C1 segment of cervical spinal cord (tissue), 14 donors: ENCODE measurements around the gene AP2B1.
"Not testable (repeated sequence)": the region's sequence is repeated elsewhere in the genome, so short reads cannot be mapped to it uniquely, and the experiment has no call there.

ENCODE experiments used
- DNase-seq, 14 donors: peaks; one replicate each; lab custom pipeline; 2025; lab: John Stamatoyannopoulos, UW

Gene AP2B1

DNA sequence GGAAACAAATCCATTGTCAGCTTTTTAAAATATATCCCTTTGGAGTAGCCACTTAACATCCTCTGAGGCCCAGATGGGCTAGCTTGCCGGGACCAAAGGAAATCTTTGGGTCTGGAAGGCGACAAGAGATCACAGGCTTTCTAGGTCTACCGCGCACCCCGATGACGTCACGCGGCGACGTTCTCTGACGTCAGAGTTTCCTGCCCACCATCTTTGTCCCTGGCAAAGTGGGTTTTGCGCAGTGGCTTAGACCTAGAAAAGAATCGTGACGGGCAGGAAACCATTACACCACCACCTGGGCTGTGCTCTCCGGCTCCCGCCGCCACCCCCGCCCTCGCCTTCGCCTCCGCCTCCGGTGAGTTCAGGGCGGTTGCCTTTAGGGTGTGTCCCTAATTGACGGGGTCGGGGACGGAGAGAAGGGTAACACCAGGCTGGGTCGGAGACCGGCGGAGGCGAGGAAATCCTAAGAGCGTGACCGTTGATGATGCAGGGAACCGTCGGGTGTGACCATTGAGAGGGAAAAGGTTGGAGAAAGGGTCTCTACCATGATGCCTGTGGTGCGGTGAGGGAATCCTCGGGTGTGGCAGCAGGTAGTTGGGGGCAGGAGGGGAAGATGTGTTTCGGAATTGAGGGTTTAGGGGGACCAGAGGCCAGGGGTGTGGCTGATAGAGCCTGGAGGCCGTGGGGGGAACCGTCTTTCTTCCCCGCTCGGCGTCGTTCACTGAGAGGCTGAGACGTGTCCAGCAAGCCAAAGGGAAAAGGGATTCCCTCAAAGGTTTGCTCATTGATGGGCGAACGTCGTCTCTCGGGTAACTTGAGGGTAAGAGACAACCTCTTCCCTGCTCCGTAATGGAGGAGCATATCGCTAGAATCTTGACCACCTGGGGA, at the start of gene AP2B1:
TSS of gene AP2B1 (plus strand) at position 249 of the 888 bp plus-strand sequence. CDS start 6,709 bp downstream, outside the sequence.
- DNase-seq = peak; percentile 36 to 90 (median 85)

DNA sequence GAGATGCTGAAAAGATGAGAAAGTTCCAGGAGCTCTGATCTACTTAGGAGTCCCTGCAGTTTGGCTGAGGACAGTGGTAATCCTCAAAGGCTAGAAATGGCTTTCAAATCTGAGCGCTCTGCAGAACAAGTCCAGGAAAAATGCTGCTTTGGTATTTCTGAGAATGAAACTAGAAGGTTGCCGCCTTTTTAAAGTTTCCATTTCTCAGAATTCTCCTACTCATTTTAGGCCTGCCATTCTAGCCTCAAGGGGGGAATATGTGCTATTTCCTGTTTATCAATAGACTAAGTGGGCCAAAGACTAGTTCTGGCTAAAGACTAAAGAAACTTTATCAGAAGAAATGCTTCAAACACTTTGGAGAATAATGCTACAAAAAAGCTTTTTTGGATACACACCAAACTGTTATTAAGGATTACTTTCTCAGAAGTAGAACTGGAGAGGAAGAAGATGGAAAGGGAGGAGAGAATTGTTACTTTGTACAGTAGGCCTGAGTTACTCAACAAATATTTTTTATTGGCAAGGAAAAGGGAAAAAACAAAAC, 49.5 kb upstream of the AP2B1 start, which contains the start of gene SLFN12L:
TSS of gene SLFN12L (minus strand) at position 78 of the 541 bp plus-strand sequence. CDS start 15,314 bp downstream, outside the sequence.
- no peak for DNase-seq

DNA sequence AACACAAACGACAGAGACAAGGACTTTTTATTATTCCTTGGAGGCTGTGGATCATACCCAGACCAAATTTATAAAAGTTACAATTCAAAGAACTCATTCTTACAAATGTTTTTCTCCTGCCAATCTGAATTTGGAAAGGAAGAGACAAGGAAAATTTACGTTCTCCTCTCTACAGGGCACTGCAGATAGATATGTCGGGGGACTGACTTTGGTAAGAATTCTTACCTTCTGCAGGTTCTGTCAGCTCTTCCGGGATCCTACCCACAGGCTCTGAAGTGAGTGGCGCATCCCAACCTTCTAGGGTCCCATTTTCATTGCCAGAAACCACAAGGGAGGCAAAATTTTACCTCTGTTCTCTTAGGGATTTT, 47.5 kb upstream of the AP2B1 start:
- DNase-seq = peak in 1 of 14 donors; percentile 19

DNA sequence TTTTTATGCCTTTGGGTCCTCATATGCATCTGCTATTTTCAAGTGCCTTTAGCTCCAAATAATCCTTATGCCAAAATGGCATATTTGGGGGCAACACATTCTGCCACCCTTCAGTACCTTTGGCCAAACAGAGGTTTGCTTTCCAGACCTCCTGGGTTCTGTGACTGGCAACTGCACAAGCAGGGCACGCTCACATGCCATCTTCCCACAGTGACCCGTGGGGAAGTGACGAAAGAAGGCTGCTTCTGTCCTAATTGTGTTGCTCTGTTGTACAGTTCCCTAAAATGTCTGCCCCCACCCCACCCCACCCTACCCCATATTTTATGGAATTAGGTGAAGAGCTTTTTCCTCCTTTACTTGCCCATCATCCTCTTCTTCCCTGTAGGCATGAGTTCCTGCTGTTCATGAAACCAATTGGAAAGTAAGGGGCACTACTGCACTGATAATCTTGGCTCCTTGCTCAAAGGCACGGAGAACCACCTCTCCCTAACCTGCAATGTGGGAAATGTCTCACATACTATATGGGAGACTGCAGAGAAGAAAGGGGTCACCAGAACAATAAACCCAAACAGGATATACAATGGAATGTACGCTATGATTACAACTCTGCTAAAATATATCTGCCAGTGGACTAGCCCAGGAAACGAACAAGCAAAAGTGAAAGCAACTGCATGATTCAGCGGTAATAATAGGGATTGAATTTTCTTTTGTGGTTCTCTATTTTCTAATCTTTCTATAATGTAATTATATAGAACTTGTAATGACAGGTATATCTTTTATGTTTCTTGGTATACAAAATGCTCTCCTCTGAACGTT, 46.3 kb upstream of the AP2B1 start:
- DNase-seq = peak in 6 of 14 donors; percentile 0 to 28 (median 14)

DNA sequence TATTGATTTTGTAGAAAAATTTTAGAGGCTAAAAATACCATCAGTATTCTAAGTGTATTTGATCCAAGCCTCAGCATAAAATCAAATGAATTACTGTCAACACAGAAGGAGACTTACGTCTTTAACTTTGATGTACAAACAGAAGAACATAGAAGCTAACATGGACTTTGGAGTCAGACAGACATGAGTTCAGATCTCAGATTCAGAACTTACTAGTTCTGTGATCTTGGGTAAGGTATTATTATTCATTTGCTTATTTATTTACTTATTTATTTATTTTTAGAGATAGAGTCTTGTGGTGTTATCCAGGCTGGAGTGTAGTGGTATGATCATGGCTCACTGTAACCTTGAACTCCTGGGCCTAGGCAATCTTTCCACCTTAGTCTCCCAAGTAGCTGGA, 45.7 kb upstream of the AP2B1 start:
- DNase-seq = no peak

DNA sequence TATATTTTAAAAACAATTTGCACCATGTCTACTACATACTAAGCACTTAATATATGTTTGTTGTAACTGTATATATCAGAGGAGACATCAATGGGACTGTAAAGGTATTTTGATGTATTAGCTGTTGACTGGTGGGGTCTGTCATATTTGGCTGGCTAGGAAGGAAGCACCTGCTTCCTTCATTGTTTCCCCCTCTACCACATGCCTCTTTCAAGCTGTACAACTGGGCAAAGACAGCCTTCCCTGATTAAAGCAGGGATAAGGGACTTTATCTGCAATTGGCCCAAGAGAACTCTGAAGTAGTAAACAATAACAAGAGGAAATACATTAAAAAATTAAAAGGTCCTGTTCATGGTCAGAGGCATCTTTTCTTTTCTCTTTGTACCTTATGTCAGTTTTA, 44.1 kb upstream of the AP2B1 start:
- no peak for DNase-seq

DNA sequence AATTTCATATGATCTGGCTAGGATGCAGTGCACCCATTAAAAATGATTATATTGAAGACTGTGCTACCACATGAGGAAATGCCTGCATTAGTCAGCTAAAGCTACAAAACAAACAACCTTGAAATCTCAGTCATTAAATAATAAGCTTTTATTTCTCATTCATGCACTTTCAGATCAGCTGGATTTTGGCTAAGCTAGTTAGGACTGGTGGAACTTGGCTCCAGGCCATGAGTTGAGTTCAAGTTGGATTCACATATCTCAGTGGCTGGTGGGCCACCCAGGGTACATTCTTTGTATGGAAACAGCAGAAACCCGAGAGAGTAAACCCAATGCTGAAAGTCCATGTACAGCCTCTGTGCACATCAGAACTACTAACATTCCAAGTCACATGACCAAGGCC, 43.3 kb upstream of the AP2B1 start:
- no peak for DNase-seq

DNA sequence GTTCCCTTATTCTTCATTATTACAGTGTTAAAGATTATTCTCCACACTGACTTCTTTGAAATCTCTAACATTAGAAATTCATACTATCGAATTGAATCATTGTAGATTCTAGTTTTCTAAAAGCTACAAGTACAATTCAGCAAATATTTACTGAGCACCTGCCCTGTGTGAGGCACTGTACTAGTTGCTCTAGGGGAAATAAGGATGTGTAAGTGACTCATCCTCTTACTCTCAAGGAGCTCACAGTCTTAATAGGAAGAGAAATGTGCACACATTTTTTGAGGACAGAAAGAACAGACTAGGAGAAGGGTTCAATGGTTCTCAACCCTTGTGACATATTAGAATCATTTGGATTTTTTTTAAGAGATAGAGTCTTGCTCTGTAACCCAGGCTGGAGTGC, 42.0 kb upstream of the AP2B1 start:
- no peak for DNase-seq

DNA sequence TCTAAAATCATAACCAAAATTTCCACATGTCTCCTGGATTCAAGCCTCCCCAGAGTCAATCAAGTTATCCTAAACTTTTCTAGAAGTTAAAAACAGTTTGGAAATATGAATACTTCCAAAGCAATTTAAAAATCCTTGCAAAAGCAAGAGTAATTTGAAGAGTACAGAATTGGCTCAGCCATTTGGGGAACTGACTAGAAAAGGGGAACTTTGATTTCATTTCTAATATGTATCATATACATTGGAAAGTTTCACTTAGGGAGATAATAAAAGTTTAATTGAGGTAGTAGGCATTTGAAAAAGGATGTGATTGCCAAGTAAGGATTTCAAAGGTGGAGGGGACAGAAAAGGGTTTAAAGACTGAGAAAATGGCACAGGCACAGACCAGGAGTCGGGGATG, 40.6 kb upstream of the AP2B1 start:
- no peak for DNase-seq

DNA sequence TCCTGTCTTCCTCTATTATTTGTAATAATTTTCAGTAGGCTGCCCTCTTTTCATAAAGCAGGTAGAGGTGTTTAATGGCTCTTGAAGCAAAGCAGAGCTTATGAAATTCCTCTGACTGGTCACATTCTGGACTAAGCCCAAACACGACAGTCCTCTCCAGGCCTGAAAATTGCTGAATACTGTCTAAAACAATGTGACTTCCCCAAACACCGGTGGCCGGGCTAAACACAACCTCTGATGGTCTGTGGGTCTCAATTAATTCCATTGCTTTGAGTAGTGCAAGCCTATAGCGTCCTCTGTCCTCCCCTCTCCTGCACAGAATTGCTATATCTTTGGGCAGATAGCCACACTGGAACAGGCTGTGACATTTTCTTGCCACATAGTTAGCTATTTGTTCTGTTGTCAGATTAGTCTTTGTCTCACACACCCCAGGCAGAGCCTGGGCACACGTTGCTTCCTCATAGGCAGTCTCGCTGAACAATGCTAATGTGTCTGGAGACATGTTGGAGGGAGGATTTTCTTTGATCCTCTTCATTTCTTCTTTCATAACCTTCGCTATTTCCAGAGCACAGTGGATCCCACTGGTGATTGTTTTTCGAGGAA, 38.8 kb upstream of the AP2B1 start:
- DNase-seq = peak in 6 of 14 donors; percentile 2 to 25 (median 9)

DNA sequence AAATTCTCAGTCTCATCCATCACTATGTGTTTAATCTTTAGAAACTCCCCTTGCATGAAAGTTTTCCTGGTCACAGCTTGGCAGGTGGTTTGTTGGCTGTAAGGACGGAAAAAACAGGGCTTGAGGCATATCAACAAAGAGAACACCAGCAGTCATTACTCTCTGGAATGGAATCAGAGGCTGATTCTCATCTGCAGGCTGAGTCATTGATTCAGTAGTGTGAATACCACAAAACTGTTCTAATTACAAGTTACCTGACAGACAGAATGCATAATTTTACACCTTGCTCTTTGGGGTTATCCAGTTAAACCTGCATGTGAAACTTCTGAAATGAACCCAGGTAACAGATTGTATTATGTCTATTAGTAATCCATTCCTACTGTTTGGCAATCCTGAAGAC, 38.1 kb upstream of the AP2B1 start:
- DNase-seq = no peak

DNA sequence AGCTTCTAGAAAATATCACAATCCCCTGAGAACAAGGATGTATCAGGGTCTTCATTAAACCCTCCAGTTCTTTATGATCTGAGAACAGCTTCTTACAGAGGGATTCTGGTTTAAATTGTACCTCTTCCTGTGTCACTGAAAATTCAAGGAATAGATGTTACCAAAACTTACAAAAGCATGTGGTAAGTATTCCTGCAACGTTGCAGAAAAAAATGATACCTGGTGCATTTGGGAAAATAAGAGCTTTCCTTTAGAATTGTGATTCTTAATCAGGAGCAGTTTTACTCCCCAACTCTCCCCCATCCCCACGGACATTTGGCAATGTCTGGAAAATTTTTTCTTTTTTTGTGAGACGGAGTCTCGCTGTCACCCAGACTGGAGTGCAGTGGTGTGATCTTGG, 33.8 kb upstream of the AP2B1 start:
- no peak for DNase-seq

DNA sequence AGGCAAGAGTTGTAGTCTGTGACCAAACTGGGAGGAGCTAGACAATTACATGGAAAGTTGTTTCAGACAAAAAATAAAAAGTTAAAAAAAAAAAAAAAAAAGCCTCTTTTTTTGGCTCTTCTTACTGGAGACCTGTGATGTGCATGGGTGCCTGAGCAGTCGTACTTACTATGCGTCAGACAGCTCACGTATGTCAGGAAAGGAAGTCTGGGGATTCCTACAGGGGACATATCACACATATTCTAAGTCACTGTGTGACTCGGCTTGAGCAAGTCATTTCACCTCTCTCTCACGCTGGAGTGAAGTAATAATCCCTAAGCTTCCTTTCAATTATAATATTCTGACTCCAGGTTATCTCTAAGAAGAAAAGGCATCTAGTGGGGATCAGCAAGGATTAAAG, 32.5 kb upstream of the AP2B1 start:
- DNase-seq = no peak

DNA sequence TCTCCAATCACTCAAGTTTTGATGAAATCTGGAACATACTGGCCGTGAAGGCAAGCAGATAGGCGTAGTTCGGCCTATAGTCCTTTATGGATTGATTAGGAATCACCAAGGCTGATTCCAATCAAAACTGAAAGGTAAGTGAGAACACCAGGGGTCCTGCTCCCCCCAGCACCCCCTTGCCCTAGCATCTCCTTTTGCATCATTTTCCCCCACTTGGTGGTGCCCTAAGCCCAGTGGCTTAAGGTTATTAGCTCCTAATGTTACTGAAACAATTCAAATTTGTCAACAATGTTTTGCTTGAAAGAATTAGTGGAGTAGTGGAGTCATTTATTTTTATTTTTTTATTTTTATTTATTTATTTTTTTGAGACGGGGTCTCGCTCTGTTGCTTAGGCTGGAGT, 31.4 kb upstream of the AP2B1 start:
- DNase-seq = no peak

DNA sequence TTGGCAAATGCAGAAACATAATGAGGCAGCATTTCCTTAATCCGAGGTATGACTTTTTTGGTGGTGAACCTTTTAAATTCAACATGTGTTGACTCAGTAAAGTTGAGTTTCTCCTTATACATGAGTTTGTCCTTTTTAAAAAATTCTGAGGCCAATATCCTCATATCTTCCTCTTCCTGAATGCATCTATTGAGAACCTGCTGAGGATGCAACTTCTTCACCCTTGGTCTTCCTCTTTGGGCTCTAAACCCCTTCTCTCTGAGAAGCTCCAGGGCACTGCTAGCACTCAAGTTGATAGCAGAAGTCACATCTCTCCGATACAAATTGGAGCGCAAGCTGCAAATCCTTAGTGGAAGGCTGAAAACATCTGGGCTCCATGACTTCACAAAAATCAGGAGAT, 29.8 kb upstream of the AP2B1 start:
- DNase-seq = no peak

DNA sequence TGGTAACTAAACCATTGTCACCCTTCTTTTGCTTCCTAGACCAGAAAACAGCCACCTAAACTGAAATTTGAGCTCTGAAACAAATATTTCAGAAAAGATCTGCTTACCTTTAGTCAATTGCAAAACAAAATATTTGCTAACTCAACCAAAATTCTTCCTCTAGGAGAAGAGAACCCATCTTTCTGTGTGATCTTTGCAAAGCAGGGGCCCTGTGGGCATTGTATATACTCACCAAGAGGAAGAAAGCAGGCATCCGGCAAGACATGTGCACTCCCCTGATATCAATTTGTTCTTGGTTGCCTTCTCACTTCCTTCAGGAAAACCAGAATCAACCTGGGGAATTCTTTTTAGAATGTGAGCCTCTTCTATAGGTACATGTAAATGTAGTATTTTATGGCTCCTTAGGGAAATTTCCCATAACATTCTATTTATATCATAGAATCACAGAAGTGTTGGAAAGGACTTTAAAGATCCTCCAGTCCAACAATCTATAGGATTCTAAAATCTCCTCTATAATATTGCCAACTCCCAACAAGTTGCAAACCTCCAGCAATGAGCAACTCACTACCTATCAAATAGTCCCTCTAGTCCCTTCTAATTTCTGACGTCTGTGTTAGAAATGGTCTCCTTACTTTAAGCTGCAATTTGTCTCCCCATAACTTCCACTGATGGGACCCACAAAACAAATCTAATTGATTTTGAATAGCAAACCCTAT, 27.5 kb upstream of the AP2B1 start:
- no peak for DNase-seq

DNA sequence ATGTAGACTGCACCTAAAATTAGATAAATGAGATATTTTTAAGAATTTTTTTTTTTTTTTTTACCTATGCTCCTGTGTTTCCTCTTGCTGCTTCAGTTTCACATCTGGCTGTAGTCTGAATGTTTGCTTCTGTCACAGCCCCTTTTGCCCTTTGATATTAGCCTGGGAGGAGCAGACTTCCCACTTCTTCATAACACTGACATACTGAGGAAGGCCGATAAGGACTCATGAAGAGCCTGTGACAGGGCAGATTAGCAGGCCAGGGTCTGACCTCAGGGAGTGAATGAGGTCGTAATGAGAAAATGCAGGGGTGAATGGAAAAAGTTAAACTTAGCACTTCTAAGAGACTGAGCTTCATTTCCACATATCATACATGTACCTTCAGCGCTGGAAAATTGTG, 26.4 kb upstream of the AP2B1 start, which contains the start of gene SLFN14:
TSS of gene SLFN14 (minus strand) at position 117 of the 400 bp plus-strand sequence. CDS start 2,757 bp downstream, outside the sequence.
- DNase-seq = no peak

DNA sequence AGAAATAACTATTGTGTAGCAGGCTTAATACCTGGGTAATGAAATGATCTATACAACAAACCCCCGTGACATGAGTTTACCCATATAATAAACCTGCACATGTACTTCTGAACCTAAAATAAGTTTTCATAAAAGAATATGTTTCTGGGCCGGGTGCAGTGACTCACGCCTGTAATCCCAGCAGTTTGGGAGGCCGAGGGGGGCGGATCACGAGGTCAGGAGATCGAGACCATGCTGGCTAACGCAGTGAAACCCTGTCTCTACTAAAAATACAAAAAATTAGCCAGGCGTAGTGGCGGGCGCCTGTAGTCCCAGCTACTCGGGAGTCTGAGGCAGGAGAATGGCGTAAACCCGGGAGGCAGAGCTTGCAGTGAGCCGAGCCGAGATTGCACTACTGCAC, 23.9 kb upstream of the AP2B1 start:
- not testable (repeated sequence) for DNase-seq

DNA sequence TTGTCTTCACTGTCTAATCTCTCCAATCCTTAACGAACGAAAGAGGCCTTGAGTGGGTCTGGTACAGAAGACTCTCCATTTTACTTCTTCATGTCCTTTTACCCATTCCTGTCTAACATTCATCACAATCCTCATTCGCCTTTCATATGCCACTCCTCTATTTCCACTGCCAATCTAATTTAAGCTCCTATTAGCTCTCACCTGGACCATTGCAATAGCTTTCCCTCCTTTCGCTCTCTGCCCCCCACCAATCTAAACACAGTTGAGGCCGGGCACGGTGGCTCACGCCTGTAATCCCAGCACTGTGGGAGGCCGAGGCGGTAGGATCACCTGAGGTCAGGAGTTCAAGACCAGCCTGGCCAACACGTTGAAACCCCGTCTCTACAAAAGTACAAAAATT, 20.2 kb upstream of the AP2B1 start:
- no peak for DNase-seq

DNA sequence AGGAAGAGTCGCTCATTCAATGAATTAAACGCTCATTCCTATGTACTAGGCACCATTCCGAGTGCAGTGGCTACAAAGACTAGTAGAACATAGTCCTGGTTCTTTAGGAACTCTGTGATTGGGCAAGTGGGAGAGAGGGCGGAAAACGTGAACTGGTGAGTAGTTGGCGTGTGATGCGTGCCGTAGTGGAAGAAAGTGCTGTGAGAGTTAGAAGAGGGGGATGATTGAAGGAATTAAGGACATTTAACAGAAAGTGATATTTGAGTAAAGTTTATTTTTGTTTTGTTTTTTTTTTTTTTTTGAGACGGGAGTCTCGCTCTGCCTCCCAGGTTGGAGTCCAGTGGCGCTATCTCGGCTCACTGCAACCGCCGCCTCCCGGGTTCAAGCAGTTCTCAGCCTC, 18.6 kb upstream of the AP2B1 start:
- DNase-seq = peak in 1 of 14 donors; percentile 1

DNA sequence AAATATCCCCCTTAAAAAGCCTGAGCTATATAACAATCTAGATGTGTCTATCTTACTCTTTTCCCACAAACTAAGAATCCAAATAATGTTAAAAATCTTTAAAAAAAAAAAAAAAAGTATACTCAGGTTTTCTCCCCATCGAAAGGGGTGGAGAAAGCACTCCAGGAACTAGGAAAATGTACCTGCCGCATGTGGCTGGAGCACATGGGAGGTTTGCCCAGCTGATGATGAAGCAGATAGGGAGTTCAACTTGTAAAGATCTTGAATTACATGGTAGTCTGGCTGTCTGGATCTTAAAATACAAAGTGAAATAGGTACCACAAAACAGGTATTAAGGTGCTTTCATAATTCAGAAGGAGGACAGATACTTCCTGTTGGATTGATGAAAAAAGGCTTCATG, 17.7 kb upstream of the AP2B1 start:
- DNase-seq = no peak
